Gastroesophageal sphincter (tissue), 4 donors: ENCODE results near the gene GSX2. TPM values are rescaled to one million over a fixed set of nuclear protein-coding genes. Genes with fewer than 3 reads are reported as not detected.

Source experiments
- small RNA-seq, 4 donors: library from RNA; depleted of rRNA; stranded (forward); fragments of <200 nt; gene quantifications; one replicate each; pipeline ENCODE3, GENCODE V24; 2016
- total RNA-seq, 4 donors: library from RNA; depleted of rRNA; stranded (reverse); fragments of >200 nt; gene quantifications; one replicate each; pipeline ENCODE4 v1.1.0, GENCODE V29; 2016

GSX2 gene
- total RNA-seq, 4 donors from 2014 or later = not detected

Small RNAs within 50 kb of the gene (small RNA-seq; reads per million reads assigned to genes)
- gene AC110792.1 = 0 reads per million in 4 donors

Other genes with a start within 250 kb of the GSX2 start
- gene CHIC2, start 35.6 kb upstream of the GSX2 start, total RNA-seq = 10 to 100 TPM; 25.0 to 37.7 (median 29.2) TPM
- gene PDGFRA, start 129.1 kb downstream of the GSX2 start, total RNA-seq = 100 to 1,000 TPM in 3 of 4 donors, 10 to 100 TPM in 1; 92.2 to 164 (median 130) TPM